Astrocyte (in vitro differentiated cells and primary cell): ENCODE results near the gene CPLX3.

ENCODE experiments used
- EZH2 ChIP-seq: IDR thresholded peaks from 2 replicates; pipeline ENCODE4 v1.6.1; 2012; ENCODE audit warnings: mild to moderate bottlenecking, low read length, inconsistent platforms; ENCODE audit not compliant: insufficient read depth
- TF ChIP-seq, protein P1 (sequence below): IDR thresholded peaks from 2 replicates; pipeline ENCODE4 v1.5.1; 2011; ENCODE audit warnings: low read depth, mild to moderate bottlenecking, inconsistent platforms, low read length, moderate library complexity; ENCODE audit not compliant: insufficient read depth

DNA sequence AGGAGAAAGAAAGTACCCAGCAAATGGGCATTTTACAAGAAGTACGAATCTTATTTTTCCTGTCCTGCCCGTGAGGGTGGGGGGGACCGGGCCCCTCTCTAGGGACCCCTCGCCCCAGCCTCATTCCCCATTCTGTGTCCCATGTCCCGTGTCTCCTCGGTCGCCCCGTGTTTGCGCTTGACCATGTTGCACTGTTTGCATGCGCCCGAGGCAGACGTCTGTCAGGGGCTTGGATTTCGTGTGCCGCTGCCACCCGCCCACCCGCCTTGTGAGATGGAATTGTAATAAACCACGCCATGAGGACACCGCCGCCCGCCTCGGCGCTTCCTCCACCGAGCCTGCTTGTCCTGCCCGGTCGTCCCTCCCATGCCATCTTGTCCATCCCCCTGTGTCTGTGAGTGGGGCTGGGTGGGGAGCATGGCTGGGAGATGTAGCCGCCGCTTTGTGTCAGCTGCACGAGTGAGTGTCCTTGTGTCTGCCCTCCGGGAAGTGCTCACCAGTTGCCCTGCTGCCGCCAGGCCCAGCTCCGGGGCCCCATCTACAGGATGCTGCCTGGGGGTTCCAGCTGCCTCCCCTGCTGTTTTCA is 23.5 kb upstream of the CPLX3 start:
- TF ChIP-seq, protein P1, sequence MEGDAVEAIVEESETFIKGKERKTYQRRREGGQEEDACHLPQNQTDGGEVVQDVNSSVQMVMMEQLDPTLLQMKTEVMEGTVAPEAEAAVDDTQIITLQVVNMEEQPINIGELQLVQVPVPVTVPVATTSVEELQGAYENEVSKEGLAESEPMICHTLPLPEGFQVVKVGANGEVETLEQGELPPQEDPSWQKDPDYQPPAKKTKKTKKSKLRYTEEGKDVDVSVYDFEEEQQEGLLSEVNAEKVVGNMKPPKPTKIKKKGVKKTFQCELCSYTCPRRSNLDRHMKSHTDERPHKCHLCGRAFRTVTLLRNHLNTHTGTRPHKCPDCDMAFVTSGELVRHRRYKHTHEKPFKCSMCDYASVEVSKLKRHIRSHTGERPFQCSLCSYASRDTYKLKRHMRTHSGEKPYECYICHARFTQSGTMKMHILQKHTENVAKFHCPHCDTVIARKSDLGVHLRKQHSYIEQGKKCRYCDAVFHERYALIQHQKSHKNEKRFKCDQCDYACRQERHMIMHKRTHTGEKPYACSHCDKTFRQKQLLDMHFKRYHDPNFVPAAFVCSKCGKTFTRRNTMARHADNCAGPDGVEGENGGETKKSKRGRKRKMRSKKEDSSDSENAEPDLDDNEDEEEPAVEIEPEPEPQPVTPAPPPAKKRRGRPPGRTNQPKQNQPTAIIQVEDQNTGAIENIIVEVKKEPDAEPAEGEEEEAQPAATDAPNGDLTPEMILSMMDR = no peak
- TF ChIP-seq EZH2 = no peak
